Ishikawa (cell line): ENCODE data around the gene POLD2.

ENCODE experiments used
- CEBPB ChIP-seq: IDR thresholded peaks from 2 replicates; pipeline ENCODE4 v1.6.1; 2012
- CREB1 ChIP-seq: IDR thresholded peaks from 2 replicates; pipeline ENCODE4 v1.6.1; 2012; ENCODE audit warnings: low read depth
- EGR1 ChIP-seq: IDR thresholded peaks from 2 replicates; pipeline ENCODE4 v1.6.1; 2012
- EP300 ChIP-seq: IDR thresholded peaks from 2 replicates; pipeline ENCODE4 v1.6.1; 2012; ENCODE audit warnings: borderline replicate concordance
- FOXM1 ChIP-seq: IDR thresholded peaks from 2 replicates; pipeline ENCODE4 v1.6.1; 2012; ENCODE audit warnings: low read depth, borderline replicate concordance
- MAX ChIP-seq: IDR thresholded peaks from 2 replicates; pipeline ENCODE4 v1.6.1; 2012
- NFIC ChIP-seq: IDR thresholded peaks from 2 replicates; pipeline ENCODE4 v1.6.1; 2012
- RAD21 ChIP-seq: IDR thresholded peaks from 2 replicates; pipeline ENCODE4 v1.6.1; 2012; ENCODE audit warnings: low read depth
- REST ChIP-seq: IDR thresholded peaks from 2 replicates; pipeline ENCODE4 v1.6.1; 2012; ENCODE audit warnings: low read depth, mild to moderate bottlenecking
- TAF1 ChIP-seq: IDR thresholded peaks from 2 replicates; pipeline ENCODE4 v1.6.1; 2012; ENCODE audit warnings: low read depth, mild to moderate bottlenecking
- TCF12 ChIP-seq: IDR thresholded peaks from 2 replicates; pipeline ENCODE4 v1.6.1; 2012; ENCODE audit warnings: low read depth
- TEAD4 ChIP-seq: IDR thresholded peaks from 2 replicates; pipeline ENCODE4 v1.6.1; 2012
- USF1 ChIP-seq: IDR thresholded peaks from 2 replicates; pipeline ENCODE4 v1.6.1; 2012
- YY1 ChIP-seq: IDR thresholded peaks from 2 replicates; pipeline ENCODE4 v1.6.1; 2012; ENCODE audit warnings: low read depth
- ZBTB7A ChIP-seq: IDR thresholded peaks from 2 replicates; pipeline ENCODE4 v1.6.1; 2012; ENCODE audit warnings: low read depth

Gene POLD2

GRCh38 chr7:44117801-44118429, 5.4 kb downstream of the POLD2 start:
- TF ChIP-seq TEAD4: no peak
- no peak for TF ChIP-seq RAD21
- TF ChIP-seq NFIC: no peak
- TF ChIP-seq CREB1: no peak
- TF ChIP-seq REST: no peak
- no peak for TF ChIP-seq YY1
- TF ChIP-seq TAF1: no peak
- no peak for TF ChIP-seq CEBPB
- TF ChIP-seq ZBTB7A: no peak

- TF ChIP-seq NFIC (no peak), EGR1 (no peak)
Measured at GRCh38 chr7:44116789-44117666, 6.3 kb downstream of the POLD2 start.

- TF ChIP-seq EP300 (no peak), EGR1 (no peak), FOXM1 (no peak), TEAD4 (no peak), TCF12 (no peak), CREB1 (no peak), CEBPB (no peak), USF1 (no peak), NFIC (no peak), YY1 (no peak), TAF1 (no peak), RAD21 (no peak), MAX (no peak), ZBTB7A (no peak), REST (no peak)
Measured at GRCh38 chr7:44116087-44116788, 7.1 kb downstream of the POLD2 start.

- TF ChIP-seq RAD21 (no peak), REST (no peak), MAX (no peak), EGR1 (no peak), CREB1 (no peak)
Measured at GRCh38 chr7:44114586-44115310, 8.6 kb downstream of the POLD2 start.
